ENCODE results near the gene MED13.
"Not testable (repeated sequence)": the region's sequence is repeated elsewhere in the genome, so short reads cannot be mapped to it uniquely, and the experiment has no call there.

Gene MED13

DNA sequence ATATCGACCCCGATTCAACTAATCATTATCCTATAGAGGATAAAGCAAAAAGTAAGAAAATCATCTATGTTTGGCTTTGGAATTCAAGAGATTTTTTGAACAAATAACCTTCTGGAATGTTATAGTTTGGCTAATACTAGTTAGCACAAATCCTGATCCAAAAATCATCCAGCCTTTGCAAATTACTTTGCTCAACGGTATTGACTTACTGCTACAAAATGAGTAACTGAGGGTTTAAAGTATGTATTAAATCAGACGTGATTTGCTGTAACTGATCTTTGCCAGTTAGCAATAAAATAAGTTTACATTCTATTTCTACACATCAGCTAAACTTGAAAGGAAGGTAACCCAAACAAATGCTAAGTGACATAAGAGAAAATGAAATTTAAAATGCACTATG, 6.5 kb downstream of the MED13 start:
- DNase-seq (ENCODE audit: low read depth): no peak

DNA sequence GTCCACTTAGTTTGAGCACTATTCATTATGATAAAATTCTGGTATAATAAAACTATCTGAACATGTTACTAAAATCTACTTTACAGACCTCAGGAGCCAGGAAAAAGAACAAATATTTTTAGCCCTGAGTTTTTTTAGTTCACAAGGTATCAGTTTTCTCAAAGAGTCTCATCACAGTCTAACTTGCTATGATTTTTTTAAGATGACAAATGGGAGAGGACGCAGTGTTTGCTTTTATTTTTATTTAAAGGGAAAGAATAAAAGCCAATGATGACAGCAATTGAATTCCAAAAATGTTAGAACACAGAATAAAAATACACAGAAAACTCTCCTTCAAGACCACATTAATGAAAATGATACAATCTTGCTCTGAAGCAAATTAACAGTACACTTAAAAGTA, 7.4 kb downstream of the MED13 start:
- DNase-seq (ENCODE audit: low read depth): no peak

DNA sequence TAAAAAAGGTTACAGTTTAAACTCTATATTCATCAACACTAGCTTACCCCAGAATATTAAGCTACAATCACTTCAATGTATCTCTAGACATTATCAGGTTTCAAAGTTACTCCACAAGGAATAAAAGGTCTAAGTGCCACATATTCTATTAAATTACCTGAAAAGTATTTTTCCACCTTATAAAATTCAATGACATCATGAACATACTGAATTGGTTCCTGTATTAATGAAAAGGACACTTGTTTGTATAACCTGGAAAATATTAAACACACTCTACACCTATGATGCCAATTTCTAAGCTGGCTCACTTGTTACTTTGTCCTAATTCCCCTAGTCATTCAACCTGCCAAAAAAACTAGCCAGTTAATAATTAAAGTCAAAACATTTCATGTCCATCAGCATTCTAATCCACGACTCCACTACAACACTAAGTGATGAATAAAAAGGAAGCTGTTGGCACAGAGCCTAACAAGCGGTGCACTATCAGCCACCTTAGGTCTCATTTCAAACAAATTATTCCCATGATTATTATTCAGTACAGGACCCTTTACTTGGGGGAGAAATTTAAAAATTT, 12.2 kb downstream of the MED13 start:
- no peak for DNase-seq (ENCODE audit: low read depth)

- DNase-seq (ENCODE audit: low read depth): no peak
These were observed 14.0 kb downstream of the MED13 start for GRCh38 chr17:62051053-62051452.

DNA sequence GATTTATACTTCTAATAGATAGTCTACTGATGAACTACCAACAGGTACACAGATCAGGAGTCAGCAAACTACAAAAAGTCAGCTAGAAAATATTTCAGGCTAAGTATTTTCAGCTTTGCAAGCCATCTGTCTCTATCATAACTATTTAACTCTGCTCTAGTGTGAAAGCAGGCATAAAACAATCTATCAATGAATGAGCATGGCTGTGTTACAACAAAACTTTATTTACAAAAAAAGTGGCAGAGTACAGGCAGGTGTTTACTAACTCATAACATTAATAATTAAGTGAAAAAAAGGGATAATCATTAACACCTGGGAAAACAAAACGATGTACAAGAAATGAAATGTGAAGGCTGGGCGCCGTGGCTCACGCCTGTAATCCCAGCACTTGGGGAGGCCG, 15.8 kb downstream of the MED13 start:
- DNase-seq (ENCODE audit: low read depth): no peak

DNA sequence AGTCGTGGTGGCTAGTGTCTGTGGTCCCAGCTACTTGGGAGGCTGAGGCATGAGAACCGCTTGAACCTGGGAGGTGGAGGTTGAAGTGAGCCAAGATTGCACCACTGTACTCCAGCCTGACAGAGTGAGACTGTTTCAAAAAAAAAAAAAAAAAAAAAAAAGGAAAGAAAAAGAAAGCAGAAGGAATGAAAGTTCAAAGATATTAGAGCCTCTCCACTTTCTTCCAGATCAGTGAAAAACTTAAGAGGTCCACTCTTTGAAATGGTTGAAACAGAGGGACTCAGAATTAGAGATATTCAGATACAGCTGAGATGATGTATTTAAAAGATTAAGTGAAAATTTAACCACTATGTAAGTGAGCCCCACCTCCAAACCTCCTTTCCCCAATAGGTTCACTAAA, 16.8 kb downstream of the MED13 start:
- no peak for DNase-seq (ENCODE audit: low read depth)

DNA sequence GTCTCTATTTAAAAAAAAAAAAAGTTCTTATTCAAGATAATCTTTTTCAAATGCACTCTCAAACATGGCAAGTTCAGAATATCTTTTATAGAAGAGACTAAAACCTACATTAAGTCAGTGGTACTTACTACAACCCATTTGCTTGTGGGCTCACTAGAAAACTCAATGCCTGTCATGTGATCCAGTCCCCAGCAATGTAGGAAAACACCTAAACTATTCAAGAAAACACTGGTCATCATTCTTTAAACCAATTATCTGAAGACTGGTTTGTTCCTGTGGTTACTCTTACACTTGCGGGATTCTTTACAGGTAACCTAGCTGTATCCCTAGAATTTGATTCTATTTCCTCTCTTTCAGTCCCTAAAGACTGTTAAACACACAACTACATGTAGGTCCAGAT, 19.6 kb downstream of the MED13 start:
- no peak for DNase-seq (ENCODE audit: low read depth)

- no peak for DNase-seq (ENCODE audit: low read depth)
These were observed 20.0 kb downstream of the MED13 start for GRCh38 chr17:62045109-62045508.

GRCh38 chr17:62043602-62044001, 21.5 kb downstream of the MED13 start:
- DNase-seq (ENCODE audit: low read depth): no peak

GRCh38 chr17:62043140-62043539, 21.9 kb downstream of the MED13 start:
- no peak for DNase-seq (ENCODE audit: low read depth)

- DNase-seq (ENCODE audit: low read depth): no peak
These were observed 26.8 kb downstream of the MED13 start for GRCh38 chr17:62038248-62038647.

GRCh38 chr17:62033317-62033716, 31.8 kb downstream of the MED13 start:
- no peak for DNase-seq (ENCODE audit: low read depth)

DNA sequence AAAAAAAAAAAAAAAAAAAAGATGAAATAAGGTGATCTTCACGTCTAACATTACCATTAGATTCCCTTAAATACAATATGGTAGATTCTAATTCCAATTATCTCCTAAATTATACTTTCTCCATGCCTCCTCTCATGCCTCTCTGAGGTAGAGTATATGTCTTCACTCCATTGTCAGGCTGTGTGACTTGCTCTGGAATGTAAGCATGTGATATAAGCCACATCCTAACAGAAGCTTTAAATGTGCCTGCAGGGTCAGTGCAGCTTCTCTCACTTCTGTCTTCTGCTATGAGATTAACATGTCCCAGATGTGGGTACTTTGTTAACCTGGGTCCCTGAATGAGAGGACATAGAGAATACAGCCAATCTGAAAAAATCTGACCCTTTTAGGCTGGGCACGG, 32.6 kb downstream of the MED13 start:
- DNase-seq (ENCODE audit: low read depth): no peak

GRCh38 chr17:62030264-62030663, 34.8 kb downstream of the MED13 start:
- DNase-seq (ENCODE audit: low read depth): no peak

- no peak for DNase-seq (ENCODE audit: low read depth)
These were observed 40.2 kb downstream of the MED13 start for GRCh38 chr17:62024866-62025265.

- no peak for DNase-seq (ENCODE audit: low read depth)
These were observed 47.2 kb downstream of the MED13 start for GRCh38 chr17:62017912-62018311.

GRCh38 chr17:62017496-62017895, 47.6 kb downstream of the MED13 start:
- DNase-seq (ENCODE audit: low read depth): no peak

DNA sequence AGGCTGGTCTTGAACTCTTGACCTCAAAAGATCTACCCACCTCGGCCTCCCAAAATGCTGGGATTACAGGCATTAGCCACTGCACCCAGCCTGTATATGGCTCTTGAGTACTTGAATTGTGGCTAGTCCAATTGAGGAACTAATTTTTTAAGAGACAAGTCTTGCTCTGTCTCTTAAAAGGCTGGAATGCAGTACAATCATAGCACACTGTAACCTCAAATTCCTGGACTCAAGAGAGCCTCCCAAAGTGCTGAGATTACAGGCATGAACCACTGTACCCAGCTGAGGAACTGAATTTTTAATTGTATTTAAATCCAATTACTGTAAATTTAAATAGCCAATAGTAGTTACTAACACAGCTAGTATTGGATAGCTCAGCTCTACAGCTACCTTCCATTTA, 50.6 kb downstream of the MED13 start:
- no peak for DNase-seq (ENCODE audit: low read depth)

DNA sequence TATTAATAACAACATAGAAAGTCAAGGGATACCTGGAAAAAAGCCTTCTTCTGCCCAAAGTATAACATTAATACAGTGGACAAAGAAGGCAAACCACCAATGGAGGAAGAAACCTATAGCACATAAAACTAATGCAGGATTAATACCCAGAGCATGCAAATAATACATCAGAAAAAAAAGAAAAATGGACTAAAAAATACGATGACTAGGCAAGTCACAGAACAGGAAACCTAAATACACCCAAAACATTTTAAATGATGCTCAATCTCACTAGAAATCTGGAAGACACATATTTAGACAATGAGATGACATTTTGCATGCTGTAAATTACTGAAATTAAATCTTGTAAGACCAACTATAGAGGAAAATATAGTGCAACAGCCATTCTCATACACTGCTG, 55.9 kb downstream of the MED13 start:
- DNase-seq (ENCODE audit: low read depth): no peak

DNA sequence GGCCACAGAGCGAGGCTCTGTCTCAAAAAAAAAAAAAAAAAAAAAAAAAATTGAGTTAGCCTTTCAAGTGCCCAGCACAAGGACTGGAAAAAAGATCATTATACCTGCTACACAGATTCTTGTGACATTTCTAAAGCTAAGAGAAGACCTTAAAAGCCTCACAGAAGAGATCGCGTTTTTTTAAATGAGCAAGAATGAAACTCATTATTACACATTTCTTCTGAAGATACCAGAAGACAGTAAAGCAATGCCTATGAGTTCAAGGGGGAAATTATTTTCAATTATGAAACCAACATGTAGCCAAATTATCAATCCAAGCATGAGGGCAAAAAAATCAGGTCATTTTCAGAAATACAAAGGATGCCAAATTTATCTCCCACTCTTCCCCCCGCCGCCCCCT, 56.8 kb downstream of the MED13 start:
- no peak for DNase-seq (ENCODE audit: low read depth)

DNA sequence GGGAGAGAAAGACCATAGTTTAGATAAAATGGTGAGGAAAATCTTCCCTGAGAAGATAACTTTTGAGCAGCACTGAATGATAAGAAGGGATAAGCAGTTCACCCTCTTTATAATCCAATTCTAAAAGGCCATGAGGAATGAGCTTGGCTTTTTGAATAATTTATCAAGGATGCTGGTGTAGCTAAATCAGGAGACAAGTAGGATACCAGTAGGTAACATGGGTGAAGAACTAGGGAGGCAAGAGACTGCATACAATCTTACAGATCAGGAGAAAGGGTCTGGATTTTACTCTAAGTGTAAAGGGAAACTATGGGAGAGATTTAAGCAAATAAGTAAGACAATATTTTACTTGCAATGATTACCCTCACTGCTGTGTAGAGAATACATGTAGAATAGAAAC, 60.7 kb downstream of the MED13 start:
- no peak for DNase-seq (ENCODE audit: low read depth)

DNA sequence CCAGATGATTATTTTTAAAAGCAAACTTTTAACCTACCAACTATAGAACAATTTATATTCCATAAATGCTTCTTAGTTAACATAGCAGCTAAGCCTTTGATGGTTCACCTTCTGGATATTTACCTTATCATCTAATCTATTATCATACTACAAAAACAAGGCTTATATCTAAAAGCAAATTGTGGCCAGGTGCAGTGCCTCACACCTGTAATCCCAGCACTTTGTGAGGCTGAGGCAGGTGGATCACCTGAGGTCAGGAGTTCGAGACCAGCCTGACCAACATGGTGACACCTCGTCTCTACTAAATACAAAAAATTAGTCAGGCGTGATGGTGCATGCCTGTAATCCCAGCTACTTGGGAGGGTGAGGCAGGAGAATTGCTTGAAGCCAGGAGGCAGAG, 61.9 kb downstream of the MED13 start:
- DNase-seq (ENCODE audit: low read depth): not testable (repeated sequence)

- DNase-seq (ENCODE audit: low read depth): no peak
These were observed 64.0 kb downstream of the MED13 start for GRCh38 chr17:62001105-62001504.

DNA sequence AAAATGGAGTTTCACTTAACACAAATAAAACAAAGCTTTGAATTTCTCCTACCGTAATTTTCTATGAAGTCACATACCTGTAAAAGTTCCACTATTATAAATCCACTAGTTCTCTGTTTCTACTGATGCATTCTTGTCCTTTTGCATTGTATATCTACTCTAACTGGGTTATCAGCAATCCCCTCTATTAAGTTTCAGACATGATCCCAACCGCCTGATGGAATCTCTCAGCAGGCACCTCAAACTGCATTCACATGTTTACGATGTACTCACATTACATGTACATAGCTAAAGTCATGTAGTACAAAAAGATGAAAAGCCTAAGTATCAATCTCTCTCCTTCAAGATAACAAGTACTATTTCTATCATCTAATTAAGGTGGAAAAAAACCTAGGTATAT, 64.9 kb downstream of the MED13 start:
- DNase-seq (ENCODE audit: low read depth): no peak

GRCh38 chr17:61998534-61998933, 66.5 kb downstream of the MED13 start:
- not testable (repeated sequence) for DNase-seq (ENCODE audit: low read depth)

Measured in stimulated activated CD8-positive, alpha-beta memory T cell treated with anti-CD3 and anti-CD28 coated beads, Interleukin-15, amount 100 ng/mL, for 24 hours (primary cell).